HEK293 (cell line): ENCODE data around the gene TRAF3.

Experiments used
- REPIN1 ChIP-seq: fragments of 450-650 bp; formaldehyde crosslinking; IDR thresholded peaks from 2 replicates; pipeline ENCODE4 v1.5.1; 2017; ENCODE audit warnings: missing biosample characterization, missing genetic modification characterization, low read depth
- ZBTB7A ChIP-seq: fragments of 450-650 bp; formaldehyde crosslinking; IDR thresholded peaks from 2 replicates; pipeline ENCODE4 v1.5.1; 2016; ENCODE audit warnings: low read depth, missing biosample characterization, missing genetic modification characterization
- ZNF121 ChIP-seq: fragments of 450-650 bp; formaldehyde crosslinking; IDR thresholded peaks from 2 replicates; pipeline ENCODE4 v1.5.1; 2016; ENCODE audit warnings: missing biosample characterization, missing genetic modification characterization
- ZNF510 ChIP-seq: fragments of 450-650 bp; formaldehyde crosslinking; IDR thresholded peaks from 2 replicates; pipeline ENCODE4 v1.5.1; 2018; ENCODE audit warnings: mild to moderate bottlenecking, missing genetic modification characterization, missing biosample characterization; ENCODE audit not compliant: insufficient replicate concordance
- ZNF530 ChIP-seq: fragments of 450-650 bp; formaldehyde crosslinking; IDR thresholded peaks from 2 replicates; pipeline ENCODE4 v1.5.1; 2016; ENCODE audit warnings: low read depth, missing biosample characterization, missing genetic modification characterization
- TF ChIP-seq, protein P1 (sequence below): fragments of 450-650 bp; formaldehyde crosslinking; IDR thresholded peaks from 2 replicates; pipeline ENCODE4 v1.5.1; 2016; ENCODE audit warnings: missing biosample characterization, missing genetic modification characterization
- TF ChIP-seq, protein P2 (sequence below): fragments of 450-650 bp; formaldehyde crosslinking; IDR thresholded peaks from 2 replicates; pipeline ENCODE4 v1.5.1; 2016; ENCODE audit warnings: missing biosample characterization, missing genetic modification characterization
- TF ChIP-seq, protein P3 (sequence below): fragments of 450-650 bp; formaldehyde crosslinking; IDR thresholded peaks from 2 replicates; pipeline ENCODE4 v1.5.1; 2017; ENCODE audit warnings: missing biosample characterization, missing genetic modification characterization
- TF ChIP-seq, protein P4 (sequence below): fragments of 450-650 bp; formaldehyde crosslinking; IDR thresholded peaks from 2 replicates; pipeline ENCODE4 v1.5.1; 2016; ENCODE audit warnings: missing biosample characterization, missing genetic modification characterization, borderline replicate concordance
- TF ChIP-seq, protein P5 (sequence below): fragments of 450-650 bp; formaldehyde crosslinking; IDR thresholded peaks from 2 replicates; pipeline ENCODE4 v1.5.1; 2017; ENCODE audit warnings: missing biosample characterization, missing genetic modification characterization
- TF ChIP-seq, protein P6 (sequence below): fragments of 450-650 bp; formaldehyde crosslinking; IDR thresholded peaks from 2 replicates; pipeline ENCODE4 v1.5.1; 2016; ENCODE audit warnings: missing biosample characterization, missing genetic modification characterization, low read depth

DNA sequence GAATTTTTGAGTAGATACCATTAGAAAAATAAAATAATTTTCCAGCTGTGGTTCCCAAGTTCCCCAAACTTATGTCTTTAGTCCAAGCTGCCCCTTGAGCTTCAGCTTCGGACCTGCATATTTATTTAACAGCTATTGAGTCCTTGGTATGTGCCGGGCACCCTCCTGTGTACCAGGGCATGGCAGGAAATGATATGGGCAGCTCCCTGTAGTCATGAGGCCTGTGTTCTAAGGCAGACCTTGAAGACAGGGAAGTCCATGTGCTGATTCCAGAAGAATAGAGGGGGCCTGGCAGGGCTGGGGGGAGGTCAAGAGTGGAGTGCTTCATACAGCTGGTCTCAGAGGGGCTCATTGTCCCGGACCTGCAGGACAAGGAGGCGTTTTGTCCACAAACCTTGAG is 29.2 kb downstream of the TRAF3 start:
- TF ChIP-seq, protein P1, sequence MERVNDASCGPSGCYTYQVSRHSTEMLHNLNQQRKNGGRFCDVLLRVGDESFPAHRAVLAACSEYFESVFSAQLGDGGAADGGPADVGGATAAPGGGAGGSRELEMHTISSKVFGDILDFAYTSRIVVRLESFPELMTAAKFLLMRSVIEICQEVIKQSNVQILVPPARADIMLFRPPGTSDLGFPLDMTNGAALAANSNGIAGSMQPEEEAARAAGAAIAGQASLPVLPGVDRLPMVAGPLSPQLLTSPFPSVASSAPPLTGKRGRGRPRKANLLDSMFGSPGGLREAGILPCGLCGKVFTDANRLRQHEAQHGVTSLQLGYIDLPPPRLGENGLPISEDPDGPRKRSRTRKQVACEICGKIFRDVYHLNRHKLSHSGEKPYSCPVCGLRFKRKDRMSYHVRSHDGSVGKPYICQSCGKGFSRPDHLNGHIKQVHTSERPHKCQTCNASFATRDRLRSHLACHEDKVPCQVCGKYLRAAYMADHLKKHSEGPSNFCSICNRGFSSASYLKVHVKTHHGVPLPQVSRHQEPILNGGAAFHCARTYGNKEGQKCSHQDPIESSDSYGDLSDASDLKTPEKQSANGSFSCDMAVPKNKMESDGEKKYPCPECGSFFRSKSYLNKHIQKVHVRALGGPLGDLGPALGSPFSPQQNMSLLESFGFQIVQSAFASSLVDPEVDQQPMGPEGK = no peak
- TF ChIP-seq ZNF530 (tag by site-specific recombination) (no peak), REPIN1 (tag by site-specific recombination) (no peak), ZNF510 (tag by site-specific recombination) (no peak), ZNF121 (tag by site-specific recombination) (no peak), ZBTB7A (no peak)
- TF ChIP-seq, protein P2, sequence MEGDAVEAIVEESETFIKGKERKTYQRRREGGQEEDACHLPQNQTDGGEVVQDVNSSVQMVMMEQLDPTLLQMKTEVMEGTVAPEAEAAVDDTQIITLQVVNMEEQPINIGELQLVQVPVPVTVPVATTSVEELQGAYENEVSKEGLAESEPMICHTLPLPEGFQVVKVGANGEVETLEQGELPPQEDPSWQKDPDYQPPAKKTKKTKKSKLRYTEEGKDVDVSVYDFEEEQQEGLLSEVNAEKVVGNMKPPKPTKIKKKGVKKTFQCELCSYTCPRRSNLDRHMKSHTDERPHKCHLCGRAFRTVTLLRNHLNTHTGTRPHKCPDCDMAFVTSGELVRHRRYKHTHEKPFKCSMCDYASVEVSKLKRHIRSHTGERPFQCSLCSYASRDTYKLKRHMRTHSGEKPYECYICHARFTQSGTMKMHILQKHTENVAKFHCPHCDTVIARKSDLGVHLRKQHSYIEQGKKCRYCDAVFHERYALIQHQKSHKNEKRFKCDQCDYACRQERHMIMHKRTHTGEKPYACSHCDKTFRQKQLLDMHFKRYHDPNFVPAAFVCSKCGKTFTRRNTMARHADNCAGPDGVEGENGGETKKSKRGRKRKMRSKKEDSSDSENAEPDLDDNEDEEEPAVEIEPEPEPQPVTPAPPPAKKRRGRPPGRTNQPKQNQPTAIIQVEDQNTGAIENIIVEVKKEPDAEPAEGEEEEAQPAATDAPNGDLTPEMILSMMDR (tag by site-specific recombination) = no peak
- TF ChIP-seq, protein P3, sequence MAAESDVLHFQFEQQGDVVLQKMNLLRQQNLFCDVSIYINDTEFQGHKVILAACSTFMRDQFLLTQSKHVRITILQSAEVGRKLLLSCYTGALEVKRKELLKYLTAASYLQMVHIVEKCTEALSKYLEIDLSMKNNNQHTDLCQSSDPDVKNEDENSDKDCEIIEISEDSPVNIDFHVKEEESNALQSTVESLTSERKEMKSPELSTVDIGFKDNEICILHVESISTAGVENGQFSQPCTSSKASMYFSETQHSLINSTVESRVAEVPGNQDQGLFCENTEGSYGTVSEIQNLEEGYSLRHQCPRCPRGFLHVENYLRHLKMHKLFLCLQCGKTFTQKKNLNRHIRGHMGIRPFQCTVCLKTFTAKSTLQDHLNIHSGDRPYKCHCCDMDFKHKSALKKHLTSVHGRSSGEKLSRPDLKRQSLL = no peak
- TF ChIP-seq, protein P4, sequence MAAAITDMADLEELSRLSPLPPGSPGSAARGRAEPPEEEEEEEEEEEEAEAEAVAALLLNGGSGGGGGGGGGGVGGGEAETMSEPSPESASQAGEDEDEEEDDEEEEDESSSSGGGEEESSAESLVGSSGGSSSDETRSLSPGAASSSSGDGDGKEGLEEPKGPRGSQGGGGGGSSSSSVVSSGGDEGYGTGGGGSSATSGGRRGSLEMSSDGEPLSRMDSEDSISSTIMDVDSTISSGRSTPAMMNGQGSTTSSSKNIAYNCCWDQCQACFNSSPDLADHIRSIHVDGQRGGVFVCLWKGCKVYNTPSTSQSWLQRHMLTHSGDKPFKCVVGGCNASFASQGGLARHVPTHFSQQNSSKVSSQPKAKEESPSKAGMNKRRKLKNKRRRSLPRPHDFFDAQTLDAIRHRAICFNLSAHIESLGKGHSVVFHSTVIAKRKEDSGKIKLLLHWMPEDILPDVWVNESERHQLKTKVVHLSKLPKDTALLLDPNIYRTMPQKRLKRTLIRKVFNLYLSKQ = no peak
- TF ChIP-seq, protein P5, sequence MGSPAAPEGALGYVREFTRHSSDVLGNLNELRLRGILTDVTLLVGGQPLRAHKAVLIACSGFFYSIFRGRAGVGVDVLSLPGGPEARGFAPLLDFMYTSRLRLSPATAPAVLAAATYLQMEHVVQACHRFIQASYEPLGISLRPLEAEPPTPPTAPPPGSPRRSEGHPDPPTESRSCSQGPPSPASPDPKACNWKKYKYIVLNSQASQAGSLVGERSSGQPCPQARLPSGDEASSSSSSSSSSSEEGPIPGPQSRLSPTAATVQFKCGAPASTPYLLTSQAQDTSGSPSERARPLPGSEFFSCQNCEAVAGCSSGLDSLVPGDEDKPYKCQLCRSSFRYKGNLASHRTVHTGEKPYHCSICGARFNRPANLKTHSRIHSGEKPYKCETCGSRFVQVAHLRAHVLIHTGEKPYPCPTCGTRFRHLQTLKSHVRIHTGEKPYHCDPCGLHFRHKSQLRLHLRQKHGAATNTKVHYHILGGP (tag by site-specific recombination) = no peak
- TF ChIP-seq, protein P6, sequence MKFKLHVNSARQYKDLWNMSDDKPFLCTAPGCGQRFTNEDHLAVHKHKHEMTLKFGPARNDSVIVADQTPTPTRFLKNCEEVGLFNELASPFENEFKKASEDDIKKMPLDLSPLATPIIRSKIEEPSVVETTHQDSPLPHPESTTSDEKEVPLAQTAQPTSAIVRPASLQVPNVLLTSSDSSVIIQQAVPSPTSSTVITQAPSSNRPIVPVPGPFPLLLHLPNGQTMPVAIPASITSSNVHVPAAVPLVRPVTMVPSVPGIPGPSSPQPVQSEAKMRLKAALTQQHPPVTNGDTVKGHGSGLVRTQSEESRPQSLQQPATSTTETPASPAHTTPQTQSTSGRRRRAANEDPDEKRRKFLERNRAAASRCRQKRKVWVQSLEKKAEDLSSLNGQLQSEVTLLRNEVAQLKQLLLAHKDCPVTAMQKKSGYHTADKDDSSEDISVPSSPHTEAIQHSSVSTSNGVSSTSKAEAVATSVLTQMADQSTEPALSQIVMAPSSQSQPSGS (tag by site-specific recombination) = no peak
